ENCODE measurements around the gene CCDC169.

CCDC169 gene

GRCh38 chr13:36251526-36251925, 46.1 kb downstream of the CCDC169 start:
- H3K4me1 ChIP-seq (ENCODE audit: control insufficient read depth, insufficient read depth, low read length): no peaks in the 10 kb centered on the region
- no peaks in the 10 kb centered on the region for H3K9me3 ChIP-seq (ENCODE audit: control insufficient read depth, insufficient read depth, low read depth, low read length)
- H3K36me3 ChIP-seq (ENCODE audit: control insufficient read depth in 2 of 2, insufficient read depth in 1 of 2, low read length in 2 of 2): no peaks in the 10 kb centered on the region
- ChIA-PET CTCF (interaction anchor here (1.8 kb wide), 1 partner anchor 23 kb away, joined by 6 read pairs; no protein-coding TSS in a partner anchor), POLR2A (no interaction called here)
- H3K27ac ChIP-seq (ENCODE audit: extremely low read depth, low read depth, low read length): no peak overlapping the region
- H3K4me3 ChIP-seq (ENCODE audit: low read depth, low read length): no peak overlapping the region
- TF ChIP-seq ZNF423 (tag by site-specific recombination; IDR thresholded peaks at IDR 0.05): no peak
- TF ChIP-seq ZNF571 (tag by site-specific recombination; IDR thresholded peaks at IDR 0.05): no peak
- TF ChIP-seq ZNF654 (tag by site-specific recombination; IDR thresholded peaks at IDR 0.05; ENCODE audit: low read depth): no peak
- no peak for TF ChIP-seq ZNF416 (tag by site-specific recombination; IDR thresholded peaks at IDR 0.05)
- no peak for TF ChIP-seq ZXDB (tag by site-specific recombination; IDR thresholded peaks at IDR 0.05)
- TF ChIP-seq ZNF24 (tag by site-specific recombination; IDR thresholded peaks at IDR 0.05): no peak
- no peak for TF ChIP-seq KLF9 (tag by site-specific recombination; IDR thresholded peaks at IDR 0.05; ENCODE audit: low read depth)
- no peak for TF ChIP-seq ZNF324 (tag by site-specific recombination; IDR thresholded peaks at IDR 0.05)
- TF ChIP-seq PRDM4 (tag by site-specific recombination; IDR thresholded peaks at IDR 0.05): no peak
- TF ChIP-seq ZNF311 (tag by site-specific recombination; IDR thresholded peaks at IDR 0.05; ENCODE audit: borderline replicate concordance): no peak
- TF ChIP-seq EGR2 (tag by site-specific recombination; IDR thresholded peaks at IDR 0.05; ENCODE audit: low read depth): no peak
- no peak for TF ChIP-seq KLF16 (tag by site-specific recombination; IDR thresholded peaks at IDR 0.05)

GRCh38 chr13:36251017-36251416, 46.6 kb downstream of the CCDC169 start:
- no peaks in the 10 kb centered on the region for H3K4me1 ChIP-seq (ENCODE audit: control insufficient read depth, insufficient read depth, low read length)
- no peaks in the 10 kb centered on the region for H3K36me3 ChIP-seq (ENCODE audit: control insufficient read depth in 2 of 2, insufficient read depth in 1 of 2, low read length in 2 of 2)
- no peak overlapping the region for H3K27ac ChIP-seq (ENCODE audit: extremely low read depth, low read depth, low read length)
- ChIA-PET POLR2A (no interaction called here), CTCF (interaction anchor here (1.8 kb wide), 1 partner anchor 24 kb away, joined by 6 read pairs; no protein-coding TSS in a partner anchor)
- TF ChIP-seq ZNF654 (tag by site-specific recombination; IDR thresholded peaks at IDR 0.05; ENCODE audit: low read depth) (no peak), CTCF (tag by site-specific recombination; IDR thresholded peaks at IDR 0.05) (no peak), ZNF560 (tag by site-specific recombination; IDR thresholded peaks at IDR 0.05; ENCODE audit: borderline replicate concordance) (no peak), ZSCAN18 (tag by site-specific recombination; IDR thresholded peaks at IDR 0.05) (no peak), ZNF184 (tag by site-specific recombination; IDR thresholded peaks at IDR 0.05) (no peak), ZNF473 (tag by site-specific recombination; IDR thresholded peaks at IDR 0.05) (no peak), GLI2 (tag by site-specific recombination; IDR thresholded peaks at IDR 0.05; ENCODE audit: borderline replicate concordance, low read depth) (no peak), ZNF776 (tag by site-specific recombination; IDR thresholded peaks at IDR 0.05; ENCODE audit: borderline replicate concordance) (no peak), REST (tag by site-specific recombination; IDR thresholded peaks at IDR 0.05) (no peak), ZBTB21 (tag by site-specific recombination; IDR thresholded peaks at IDR 0.05) (no peak)
- H3K4me3 ChIP-seq (ENCODE audit: low read depth, low read length): no peak overlapping the region
- H3K9me3 ChIP-seq (ENCODE audit: control insufficient read depth, insufficient read depth, low read depth, low read length): no peaks in the 10 kb centered on the region
